CD4-positive, alpha-beta T cell treated with Interleukin-6 for 4 hours (primary cell): ENCODE data around the gene NIPSNAP3A.

ENCODE experiments used
- DNase-seq: peaks from one replicate; pipeline ENCODE4 v3.0.0-alpha.2; 2020; ENCODE audit warnings: mixed read lengths

The NIPSNAP3A gene

DNA sequence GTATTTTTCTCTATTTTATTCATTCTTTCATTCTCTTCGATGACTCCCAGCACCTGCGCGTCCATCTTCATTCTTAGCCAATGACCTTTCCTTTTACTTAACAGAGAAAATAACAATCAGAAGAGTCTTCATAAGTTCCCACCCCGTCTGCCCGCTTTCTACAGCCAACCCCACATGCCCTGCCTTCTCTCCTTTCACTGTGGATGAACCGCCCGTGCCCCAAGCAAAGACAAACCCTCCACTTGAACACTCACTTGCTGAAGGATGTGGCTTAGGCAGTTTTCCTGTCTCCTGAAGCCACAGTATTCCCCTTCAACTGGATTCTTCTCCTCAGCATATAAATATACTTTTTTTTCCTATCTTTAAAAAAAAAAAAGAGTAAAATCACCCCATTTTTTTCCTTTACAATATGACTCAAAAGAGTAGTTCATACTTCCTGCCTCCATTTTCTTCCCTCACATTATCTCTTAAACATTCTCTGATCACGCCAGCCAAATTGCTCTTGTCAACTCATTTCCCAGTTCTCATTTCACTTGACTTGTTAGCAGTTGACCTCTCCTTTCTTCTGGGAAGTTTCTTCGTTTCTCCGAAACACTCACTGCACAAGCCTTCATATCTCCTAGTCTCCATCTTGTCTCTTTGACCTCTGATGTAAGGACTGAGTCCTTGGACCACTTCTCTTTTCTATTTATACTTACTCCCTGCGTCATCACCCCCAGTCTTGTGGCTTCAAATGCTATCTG lies 27.5 kb downstream of the NIPSNAP3A start:
- DNase-seq: no peak

DNA sequence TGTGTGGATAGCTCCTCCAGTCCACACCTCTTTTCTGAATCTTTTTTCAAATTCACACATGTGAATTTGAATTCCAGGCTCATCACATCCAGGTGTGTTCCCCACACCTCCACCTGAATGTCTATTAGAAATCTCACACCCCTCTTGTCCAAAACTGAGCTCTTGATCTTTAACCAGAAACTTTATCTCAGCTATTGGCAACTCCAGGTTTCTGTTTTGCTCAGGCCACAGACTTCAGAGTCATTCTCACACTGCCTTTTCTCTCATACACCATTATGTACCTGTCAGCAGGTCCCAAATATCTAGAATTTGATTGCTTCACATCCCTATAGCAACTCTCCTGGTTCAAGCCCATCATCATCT lies 28.1 kb downstream of the NIPSNAP3A start:
- DNase-seq: no peak

DNA sequence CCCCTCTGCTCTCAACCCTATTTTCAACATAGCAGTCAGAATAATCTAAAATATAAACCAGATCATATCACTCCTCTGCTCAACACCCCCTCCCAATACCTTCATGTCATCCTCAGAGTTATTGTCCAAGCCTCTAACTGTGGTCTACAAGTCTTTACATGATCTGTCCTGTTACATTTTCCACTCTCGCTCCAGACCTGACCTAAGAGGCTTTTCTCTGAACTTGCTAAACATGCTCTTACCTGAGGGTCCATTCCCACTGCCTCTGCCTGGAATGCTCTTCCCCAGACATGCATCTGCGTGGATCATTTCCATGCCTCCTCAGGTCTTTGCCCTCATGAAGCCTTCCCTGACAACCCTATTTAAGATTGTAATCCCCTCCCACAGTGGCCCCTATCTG lies 28.5 kb downstream of the NIPSNAP3A start:
- no peak for DNase-seq

DNA sequence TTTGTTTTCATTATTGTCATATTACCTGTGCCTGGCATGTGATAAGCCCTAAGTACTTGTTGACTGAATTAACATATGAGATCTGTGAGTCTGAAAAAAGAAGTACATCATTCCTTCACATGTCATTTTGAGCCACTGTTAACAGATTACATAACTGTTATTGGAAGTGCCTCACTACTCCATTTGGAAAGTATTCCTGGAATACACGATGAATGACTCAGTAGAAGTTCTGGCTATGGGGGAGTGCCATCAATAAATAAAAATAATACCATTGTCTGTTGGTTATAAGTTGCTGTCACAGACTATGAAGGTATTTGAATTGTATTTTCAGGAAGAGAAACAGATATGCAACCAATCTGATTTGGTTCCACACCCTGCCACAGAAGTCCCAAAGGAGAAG lies 29.3 kb downstream of the NIPSNAP3A start:
- no peak for DNase-seq

DNA sequence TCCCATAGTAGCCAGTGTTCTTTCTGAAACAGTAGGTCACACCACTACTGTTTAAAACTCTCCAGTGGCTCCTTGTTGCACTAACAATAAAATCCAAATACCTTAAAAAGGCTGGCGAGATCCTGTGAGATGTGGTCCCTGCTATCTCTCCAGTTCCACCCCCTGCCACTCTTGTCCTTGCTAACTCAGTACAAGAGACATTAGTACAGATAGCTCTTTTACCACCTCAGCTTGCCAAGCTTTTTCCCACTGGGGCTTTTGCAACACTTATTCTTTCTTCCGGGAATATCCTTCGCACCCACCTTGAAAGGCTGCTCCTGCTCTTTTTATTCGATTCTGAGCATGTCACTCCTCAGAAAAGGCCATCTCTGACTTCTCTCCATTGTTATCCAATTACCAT lies 31.3 kb downstream of the NIPSNAP3A start:
- no peak for DNase-seq

DNA sequence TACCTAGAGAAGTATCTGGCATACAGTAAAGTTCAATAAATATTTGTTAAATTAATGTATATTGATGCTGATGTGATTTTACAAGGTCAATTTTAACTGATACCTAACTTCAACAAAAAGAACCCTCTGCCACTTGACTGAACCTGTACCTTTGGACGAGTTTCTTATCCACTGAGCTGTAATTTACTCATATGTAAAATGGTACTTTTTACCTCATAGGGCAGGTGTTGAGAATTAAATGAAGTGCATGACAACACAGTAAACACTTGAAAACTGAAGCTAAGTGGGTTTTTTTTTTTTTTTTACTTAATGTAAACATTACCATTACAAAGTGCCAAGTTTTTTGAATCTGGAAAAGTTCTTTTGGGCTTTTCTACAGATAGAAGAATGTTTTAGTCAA lies 31.9 kb downstream of the NIPSNAP3A start:
- DNase-seq: no peak

DNA sequence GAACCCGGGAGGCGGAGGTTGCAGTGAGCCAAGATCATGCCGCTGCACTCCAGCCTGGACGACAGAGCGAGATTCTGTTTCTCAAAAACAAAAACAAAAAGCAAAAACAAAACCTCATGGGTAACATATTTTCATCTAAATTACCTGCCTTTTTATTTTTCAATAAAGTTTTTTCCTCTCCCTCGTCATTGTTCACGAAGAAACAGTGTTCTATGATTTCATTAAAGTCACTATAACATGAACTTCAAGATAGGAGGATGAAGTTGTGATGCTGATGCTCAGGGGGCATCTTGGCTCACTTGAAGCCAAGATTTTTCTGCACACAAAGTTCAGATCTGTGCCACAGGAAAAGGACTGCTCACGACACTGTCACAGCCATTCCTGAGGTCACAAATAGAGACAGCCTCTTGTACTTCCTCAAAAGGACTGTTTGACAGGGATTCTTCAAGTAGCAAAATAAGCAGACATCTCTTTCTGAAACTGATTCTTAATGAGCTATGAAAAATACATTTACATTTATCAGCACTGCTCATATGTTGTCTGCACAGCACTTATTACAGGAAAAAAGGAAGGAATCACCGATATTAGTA lies 32.6 kb downstream of the NIPSNAP3A start:
- DNase-seq: no peak

DNA sequence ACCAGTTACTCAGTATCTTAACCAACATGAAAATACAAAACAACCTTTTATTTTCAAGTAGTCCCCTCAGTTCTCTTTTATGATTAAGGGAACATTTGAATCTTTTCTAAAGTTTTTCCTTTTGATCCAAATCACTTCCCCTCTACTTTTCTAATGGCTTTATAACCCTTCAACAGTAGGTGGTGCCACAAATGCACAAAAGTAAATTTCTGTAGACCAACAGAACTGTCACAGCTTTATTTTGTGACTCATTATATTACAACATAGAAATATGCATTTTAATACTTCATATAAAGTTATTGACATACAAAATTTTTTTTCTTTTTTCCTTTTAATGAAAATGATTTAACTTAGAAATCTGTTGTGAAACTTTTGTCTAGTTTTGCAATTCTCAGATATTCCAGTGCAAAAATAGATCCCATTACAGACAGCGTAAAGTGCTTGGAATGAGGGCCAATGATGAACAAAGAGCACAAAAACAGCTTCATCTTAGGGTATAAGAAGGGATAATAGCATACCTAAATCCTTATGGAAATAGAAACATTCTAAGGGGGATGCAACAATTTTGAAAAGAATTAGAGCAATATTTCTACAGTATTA lies 33.4 kb downstream of the NIPSNAP3A start:
- DNase-seq: no peak

DNA sequence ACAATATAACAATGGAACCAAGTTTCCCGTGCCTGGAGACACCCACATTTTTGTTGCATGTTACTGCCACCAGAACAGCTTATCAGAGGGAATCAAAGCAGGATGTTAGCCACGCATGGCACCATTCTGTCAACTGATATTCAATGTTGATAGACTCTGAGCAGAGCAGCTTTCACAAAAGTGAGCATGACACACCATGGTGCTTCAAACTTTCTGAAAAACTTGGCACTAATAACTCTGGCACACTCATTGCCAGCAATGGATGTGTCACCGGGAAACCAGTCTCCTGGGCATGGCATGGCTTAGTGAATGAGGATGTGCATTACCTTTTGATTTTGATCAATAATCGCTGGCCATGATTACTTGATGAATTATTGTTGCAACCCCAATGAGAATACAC lies 36.1 kb downstream of the NIPSNAP3A start:
- no peak for DNase-seq

DNA sequence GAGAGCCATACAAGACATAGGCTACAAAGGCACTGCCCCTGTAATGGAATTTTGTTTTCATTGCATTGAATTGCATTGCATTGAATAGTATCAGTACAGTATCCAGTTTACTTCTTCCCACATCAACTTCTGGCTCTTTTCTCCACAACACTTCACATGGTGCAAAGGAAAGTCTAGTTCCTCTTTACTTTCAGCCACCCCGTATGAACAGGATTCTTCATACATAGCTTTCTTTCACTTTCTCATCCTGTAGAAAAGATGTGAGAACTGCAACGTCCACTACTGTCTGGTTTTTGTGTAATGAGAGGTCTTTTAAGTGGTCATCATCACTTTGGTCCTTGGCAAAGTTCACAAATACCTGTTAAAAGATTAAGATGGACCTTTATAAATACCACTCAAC lies 36.6 kb downstream of the NIPSNAP3A start:
- no peak for DNase-seq

DNA sequence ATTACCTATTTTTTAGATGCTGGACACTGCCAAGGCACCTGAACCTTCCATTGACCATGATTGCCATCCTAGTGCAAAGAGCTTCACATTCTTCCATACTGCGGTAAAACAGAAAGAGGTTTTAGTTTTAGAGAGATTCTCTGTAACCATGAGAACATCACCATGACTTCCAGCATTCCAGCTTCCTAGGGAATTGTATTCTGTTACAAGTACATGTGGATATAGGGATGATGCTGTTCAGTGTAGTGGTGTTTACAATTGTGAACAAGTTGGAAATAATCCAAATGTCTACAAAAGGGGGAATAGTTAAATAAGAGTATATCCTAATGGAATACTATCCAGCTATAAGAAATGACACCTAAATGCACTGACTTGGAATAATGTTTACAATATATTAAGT lies 38.8 kb downstream of the NIPSNAP3A start:
- DNase-seq: no peak

DNA sequence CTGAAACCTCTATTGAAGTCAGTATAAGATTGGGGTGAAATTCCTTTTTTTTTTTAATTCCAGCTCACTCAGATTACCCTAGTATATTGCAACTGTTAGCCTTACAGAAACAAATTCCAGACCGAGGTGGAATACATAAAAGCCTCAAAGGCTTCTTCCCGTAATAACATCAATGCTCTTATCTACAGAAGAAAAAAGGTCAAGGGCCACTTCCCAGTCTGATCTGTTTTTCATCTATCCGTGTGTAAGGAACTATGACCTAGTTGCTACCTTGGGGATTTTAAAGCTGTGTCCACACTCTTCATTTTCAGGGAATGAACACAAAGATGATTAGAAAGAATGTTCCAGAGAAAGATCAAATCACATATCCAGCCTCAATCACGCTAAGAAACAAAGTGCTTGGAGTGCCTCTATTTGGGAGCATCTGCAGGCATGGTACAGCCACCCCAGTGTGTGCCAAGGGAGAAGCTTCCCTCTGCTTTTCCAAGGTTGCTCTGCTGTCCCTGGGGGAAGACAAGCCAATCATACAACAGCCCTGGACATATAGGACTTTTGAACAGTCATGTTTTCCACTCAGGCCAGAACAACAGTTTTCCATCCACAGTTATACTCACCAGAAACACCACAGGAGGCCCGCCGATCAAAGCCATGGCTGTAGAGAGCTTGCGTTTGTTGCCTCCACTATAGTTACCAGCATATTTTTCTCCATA lies 40.0 kb downstream of the NIPSNAP3A start:
- DNase-seq: no peak

DNA sequence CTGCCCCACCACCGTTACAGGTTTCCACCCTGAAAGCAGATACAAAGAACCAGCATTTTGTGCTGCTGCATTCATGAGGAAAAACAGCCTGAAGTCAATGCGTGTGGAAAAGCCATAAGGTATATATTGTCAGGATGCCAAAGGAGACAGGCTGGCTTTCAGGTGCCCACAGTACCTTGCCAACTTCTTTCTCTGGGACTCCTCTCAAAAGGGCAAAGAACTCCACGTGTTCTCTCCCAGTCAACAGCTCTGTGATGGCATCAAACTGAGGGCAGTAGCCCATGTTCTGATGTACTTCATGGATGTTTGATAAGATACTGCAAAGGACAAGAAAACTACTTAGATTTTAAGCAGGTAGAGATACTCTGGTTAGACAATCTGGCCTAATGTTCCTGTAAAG lies 40.8 kb downstream of the NIPSNAP3A start:
- DNase-seq: no peak

DNA sequence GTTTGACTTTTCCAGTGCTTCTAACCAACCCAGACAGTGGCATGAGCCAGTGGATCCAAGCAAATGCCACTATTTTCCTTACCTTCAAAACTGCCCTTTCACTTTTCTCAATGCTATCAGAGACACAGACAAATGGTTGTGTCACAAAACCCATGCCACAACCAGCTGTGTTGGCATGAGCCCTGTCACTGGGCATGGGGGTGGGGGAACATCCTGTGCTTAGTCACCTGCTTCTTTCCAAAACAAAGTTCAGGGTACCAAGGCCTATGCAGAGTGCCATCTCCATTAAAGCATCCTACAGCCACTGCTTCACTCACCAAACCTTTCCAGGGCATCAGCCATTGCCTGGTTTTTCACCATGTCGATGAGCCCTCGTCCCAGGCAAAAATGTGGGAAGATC lies 46.6 kb downstream of the NIPSNAP3A start:
- DNase-seq: no peak

DNA sequence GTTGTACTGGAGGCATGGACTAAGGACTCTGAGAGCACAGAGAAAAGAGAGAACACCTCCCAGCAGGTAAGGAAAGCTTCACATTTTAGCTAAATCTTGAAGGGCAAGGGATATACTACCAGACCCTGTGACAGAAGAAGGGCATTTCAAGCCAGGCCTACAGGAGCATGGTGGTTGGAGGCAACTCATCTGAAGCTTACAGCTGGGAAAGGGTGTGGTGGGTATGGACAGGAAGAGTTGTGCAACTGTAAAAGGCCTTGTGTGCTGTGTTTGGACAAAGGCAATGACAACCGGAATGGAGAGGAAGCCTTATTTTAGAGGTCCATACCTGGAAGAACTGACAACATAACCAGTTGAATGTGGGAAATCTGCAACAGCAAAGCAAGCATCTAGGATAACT lies 47.6 kb downstream of the NIPSNAP3A start:
- DNase-seq: no peak

DNA sequence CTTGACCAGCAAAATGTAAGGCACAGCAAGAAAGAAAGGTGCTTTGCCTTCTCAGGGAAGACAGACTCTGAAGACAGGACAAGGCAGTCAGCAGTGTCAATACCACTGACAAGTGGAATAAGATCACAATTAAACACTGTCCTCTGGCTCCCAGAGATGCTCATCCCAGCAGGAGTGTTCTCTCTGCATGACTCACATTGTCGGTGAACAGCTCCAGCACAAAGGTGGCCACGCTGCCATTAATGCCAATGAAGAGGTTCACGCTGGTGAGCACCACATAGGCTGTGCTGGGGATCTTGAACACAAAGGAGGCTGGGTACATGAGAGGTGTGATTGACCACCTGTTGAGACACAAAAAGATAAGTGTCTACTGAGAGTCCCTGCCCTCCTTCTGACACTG lies 48.4 kb downstream of the NIPSNAP3A start:
- no peak for DNase-seq

DNA sequence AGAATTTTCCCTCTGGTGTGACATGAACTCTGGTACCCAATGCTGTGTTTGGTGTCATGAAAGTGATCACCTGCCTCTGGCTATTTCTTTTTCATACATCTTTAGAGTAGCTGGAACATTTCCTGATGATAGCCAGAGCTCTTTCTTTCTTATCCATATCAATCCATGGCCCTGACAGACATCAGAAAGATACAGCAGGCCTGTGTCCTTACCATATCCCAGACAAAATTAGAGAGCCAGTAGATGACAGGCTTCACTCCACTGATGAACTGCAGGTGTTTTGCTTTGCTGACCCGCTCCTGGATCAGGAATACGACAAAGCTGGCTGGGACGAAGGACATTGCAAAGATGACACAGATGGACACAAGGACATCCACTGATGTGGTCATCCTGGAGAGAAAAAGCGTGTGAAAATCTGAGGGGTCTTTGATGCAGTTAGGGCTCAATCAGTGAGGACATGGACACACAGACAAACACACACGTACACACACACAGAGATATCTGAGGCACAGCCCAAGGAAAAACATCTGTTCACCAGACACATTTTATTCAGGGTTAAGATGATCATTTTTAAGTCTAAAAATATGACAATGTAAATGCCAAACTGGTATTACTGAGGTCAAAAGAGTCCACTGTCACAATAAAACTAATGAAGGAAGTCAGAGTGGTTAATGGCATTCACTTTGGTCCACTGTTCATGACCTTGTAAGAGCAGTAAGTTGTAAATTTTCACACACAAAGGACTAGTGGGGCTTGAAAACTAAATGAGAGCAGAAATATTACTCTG lies 50.9 kb downstream of the NIPSNAP3A start:
- no peak for DNase-seq

DNA sequence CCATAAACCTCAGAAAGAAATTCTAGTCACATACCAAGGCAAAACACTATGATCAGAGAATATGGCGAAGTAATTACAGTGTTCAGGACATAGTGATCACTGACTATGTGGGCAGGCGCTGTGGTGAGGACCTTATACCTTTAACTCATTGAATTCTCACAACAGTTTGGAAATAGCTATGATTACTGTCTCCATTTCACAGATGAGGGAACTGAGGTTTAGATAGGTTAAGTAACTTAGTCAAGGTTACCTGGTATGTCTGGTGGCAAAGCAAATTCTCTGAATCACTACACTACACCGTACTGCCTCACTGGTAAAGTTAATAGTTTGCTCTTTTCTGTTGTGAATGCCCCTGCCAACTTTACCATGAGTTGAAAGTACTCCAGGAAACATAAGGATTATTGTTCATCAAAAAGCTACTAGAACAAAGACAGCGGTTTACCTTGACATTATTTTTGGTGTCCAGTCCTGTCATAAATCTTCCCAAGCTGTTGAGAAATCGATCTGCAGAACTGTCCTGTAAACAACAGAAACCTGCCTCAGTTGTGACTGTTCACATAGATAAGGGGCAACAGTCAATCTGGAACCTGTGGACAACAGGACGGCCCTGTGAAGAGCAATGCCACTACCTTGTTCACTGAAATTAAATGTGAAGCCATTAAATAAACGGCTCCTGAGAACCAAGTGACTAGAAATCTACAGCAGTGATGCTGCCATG lies 52.7 kb downstream of the NIPSNAP3A start:
- DNase-seq: no peak

DNA sequence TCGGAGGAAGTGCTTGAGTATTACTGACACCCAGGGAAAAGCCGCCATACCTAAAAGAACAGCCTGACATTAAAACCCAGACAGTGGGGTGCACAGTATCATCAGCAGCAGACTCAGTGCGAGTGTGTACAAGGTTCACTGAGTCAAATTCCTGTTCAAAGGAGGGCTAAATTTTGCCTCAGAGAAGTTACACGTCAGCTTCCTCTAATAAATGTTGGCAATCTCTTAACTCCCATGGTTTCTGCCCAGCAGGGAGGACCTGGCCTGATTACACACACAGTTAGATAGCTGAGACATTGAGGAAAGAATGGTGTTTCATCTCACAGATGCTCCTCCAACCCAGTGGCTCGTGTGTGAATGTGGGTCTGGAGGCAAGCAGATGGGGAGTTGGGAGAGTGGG lies 54.6 kb downstream of the NIPSNAP3A start:
- DNase-seq: no peak

DNA sequence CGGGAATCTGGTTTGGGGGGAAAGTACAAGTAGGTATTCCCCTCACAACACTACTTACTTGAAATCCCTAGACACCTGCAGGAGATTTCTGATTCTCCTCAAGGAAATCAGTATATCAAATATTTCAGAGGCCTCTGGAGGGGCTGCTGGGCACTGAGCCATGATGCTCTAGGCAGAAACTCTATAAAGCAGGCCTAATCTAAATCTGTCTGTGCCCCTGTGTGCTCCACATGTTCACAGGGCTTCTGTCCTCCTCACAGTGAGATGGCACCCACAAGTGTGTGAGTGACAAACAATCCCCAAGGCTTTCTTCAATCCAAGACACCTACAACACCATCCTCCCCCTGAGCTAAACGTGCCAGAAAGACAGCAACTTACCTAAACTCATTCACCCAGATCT lies 55.4 kb downstream of the NIPSNAP3A start:
- no peak for DNase-seq

DNA sequence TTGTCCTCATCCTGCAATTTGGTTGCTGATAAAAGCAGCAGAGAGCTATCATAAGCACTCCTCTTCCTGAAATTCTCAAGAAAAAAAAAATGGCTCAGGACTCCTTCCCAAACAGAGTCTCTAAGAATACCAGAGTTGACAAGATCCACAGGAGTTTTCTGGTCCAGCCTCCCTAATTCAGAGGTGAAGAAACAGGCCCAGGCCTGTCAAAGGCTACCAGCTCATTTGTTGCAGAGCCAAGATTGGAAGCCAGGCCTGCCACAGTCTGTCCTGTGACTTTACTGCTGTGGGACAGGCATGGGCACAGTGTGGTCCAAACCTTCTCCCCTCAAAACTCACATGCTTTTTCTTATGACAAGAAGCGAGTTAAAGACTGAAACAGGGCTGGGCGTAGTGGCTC lies 58.0 kb downstream of the NIPSNAP3A start:
- DNase-seq: no peak

DNA sequence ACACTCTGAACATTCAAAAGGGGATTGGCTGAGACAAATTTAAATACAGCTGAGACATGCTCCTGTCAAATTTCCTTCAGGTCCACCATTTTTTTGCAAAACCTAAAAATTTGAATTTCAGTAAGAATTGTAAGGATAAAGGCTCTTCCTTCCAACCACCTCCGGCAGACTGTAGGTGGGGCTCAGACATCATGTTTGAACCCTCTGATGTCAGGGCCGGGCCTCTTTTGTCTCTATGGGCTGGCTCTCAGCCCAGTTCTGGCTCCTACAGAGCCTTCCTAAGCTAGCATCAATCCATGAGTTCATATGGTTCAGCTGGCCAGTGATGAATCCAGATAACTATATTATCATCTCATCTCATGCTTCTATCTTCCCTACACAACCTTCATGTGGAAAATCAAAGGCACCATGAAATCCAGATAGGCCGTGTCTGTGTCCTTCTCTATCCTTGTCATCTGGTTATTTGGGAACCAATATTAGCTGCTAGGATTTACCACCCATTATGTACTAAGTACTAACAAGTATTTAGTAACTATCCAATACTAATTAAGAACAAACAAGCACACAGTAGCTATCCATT lies 60.6 kb downstream of the NIPSNAP3A start:
- no peak for DNase-seq
